ENCODE data around the gene HEATR5A. TPM values are rescaled to one million over a fixed set of nuclear protein-coding genes. Genes with fewer than 3 reads are reported as not detected.

The HEATR5A gene
- total RNA-seq, 2 donors from 2014 or later: 10.0 to 16.3 TPM

GRCh38 chr14:31391473-31391872 is 28.9 kb downstream of the HEATR5A start:
- no peaks in the 10 kb centered on the region for H3K4me1 ChIP-seq (replicated peaks)
- no peaks in the 10 kb centered on the region for H3K27me3 ChIP-seq (replicated peaks; ENCODE audit: insufficient read depth)
- no peaks in the 10 kb centered on the region for H3K36me3 ChIP-seq
- no peak overlapping the region for H3K27ac ChIP-seq
- intact Hi-C loops (cut with DNase I): no loop called here
- H3K4me3 ChIP-seq: no peak overlapping the region
- 95% methylated on average over 3 of the region's 3 CpGs for WGBS
- DNase-seq (ENCODE audit: low spot score): no peak
- no peak for TF ChIP-seq CTCF (IDR thresholded peaks at IDR 0.05)
- no peak for TF ChIP-seq POLR2A (IDR thresholded peaks at IDR 0.05)
- TF ChIP-seq POLR2AphosphoS5 (IDR thresholded peaks at IDR 0.05): no peak
- H3K9me3 ChIP-seq: no peaks in the 10 kb centered on the region

GRCh38 chr14:31389946-31390345 is 30.4 kb downstream of the HEATR5A start:
- intact Hi-C loops (cut with DNase I): no loop called here
- Histone ChIP-seq H3K4me1 (replicated peaks) (no peaks in the 10 kb centered on the region), H3K27me3 (replicated peaks; ENCODE audit: insufficient read depth) (no peaks in the 10 kb centered on the region), H3K4me3 (no peak overlapping the region), H3K9me3 (no peaks in the 10 kb centered on the region), H3K27ac (no peak overlapping the region), H3K36me3 (no peaks in the 10 kb centered on the region)
- no peak for DNase-seq (ENCODE audit: low spot score)
- TF ChIP-seq POLR2A (IDR thresholded peaks at IDR 0.05) (no peak), POLR2AphosphoS5 (IDR thresholded peaks at IDR 0.05) (no peak), CTCF (IDR thresholded peaks at IDR 0.05) (no peak)
- WGBS: 81% methylated on average over 2 of the region's 2 CpGs

- intact Hi-C loops (cut with DNase I): no loop called here
Measured at GRCh38 chr14:31388687-31389413, 31.5 kb downstream of the HEATR5A start.

GRCh38 chr14:31387091-31387490 is 33.3 kb downstream of the HEATR5A start:
- intact Hi-C loops (cut with DNase I): no loop called here
- H3K9me3 ChIP-seq: no peaks in the 10 kb centered on the region
- WGBS: 96% methylated on average over 7 of the region's 7 CpGs

More at GRCh38 chr14:31388687-31389413, 31.5 kb downstream of the HEATR5A start:
- Histone ChIP-seq H3K4me3 (no peak overlapping the region), H3K27ac (no peak overlapping the region), H3K27me3 (replicated peaks; ENCODE audit: insufficient read depth) (no peaks in the 10 kb centered on the region), H3K36me3 (no peaks in the 10 kb centered on the region), H3K4me1 (replicated peaks) (no peaks in the 10 kb centered on the region), H3K9me3 (no peaks in the 10 kb centered on the region)
- TF ChIP-seq CTCF (IDR thresholded peaks at IDR 0.05): no peak
- no peak for TF ChIP-seq POLR2AphosphoS5 (IDR thresholded peaks at IDR 0.05)
- no peak for TF ChIP-seq POLR2A (IDR thresholded peaks at IDR 0.05)
- WGBS: 67% methylated on average over 5 of the region's 5 CpGs
- DNase-seq (ENCODE audit: low spot score): no peak

More at GRCh38 chr14:31387091-31387490, 33.3 kb downstream of the HEATR5A start:
- H3K27ac ChIP-seq: no peak overlapping the region
- no peaks in the 10 kb centered on the region for H3K4me1 ChIP-seq (replicated peaks)
- no peak for DNase-seq (ENCODE audit: low spot score)
- TF ChIP-seq POLR2AphosphoS5 (IDR thresholded peaks at IDR 0.05) (no peak), CTCF (IDR thresholded peaks at IDR 0.05) (no peak), POLR2A (IDR thresholded peaks at IDR 0.05) (no peak)
- no peaks in the 10 kb centered on the region for H3K27me3 ChIP-seq (replicated peaks; ENCODE audit: insufficient read depth)
- no peak overlapping the region for H3K4me3 ChIP-seq
- H3K36me3 ChIP-seq: no peaks in the 10 kb centered on the region

Data from prostate gland (tissue), 2 donors.